Right hindlimb (tissue), 1 donor: ENCODE data around the gene SLC6A11.

Experiments
- DNase-seq: peaks from one replicate; pipeline ENCODE4 v3.0.0-alpha.2; 2018

SLC6A11 gene

DNA sequence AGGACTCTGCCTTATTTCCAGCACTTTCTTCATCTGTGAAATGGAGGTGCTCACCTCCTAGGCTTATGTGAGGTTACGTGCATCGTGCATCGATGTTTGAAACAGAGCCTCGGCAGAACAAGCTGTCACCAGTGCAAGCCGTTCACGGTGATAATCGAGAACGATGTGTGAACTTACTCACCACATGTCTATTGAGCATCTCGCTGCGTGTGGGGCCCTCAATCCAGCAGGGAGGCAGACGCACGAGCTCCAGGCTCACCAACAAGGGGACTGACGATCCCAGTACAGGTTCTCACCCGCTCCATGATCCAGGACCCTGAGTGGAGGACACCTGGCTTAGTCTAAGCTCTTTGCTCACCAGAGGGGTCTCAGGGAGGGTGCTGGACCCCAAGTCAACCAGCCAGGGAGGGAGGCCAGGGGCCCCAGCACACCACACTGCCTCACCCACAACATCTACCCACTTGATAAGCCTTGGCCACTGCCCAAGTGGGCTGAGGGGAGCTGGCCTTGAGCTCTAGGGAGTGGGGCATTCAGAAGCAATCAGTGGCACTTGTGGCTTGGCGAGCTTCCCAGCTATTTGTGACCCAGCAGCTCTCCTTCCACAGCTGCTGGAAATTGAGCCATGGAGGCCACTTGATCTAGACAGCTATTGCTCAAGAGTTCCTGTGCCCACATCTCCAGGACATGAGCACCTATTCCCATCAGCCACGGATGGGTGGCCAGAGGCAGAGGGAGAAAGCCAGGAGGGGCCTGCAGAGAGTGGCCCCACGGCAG, 142.1 kb downstream of the SLC6A11 start:
- peak; percentile 53 for DNase-seq

- DNase-seq: no peak
Measured at GRCh38 chr3:10960255-10960654, 144.2 kb downstream of the SLC6A11 start.

GRCh38 chr3:10961921-10962320, 145.9 kb downstream of the SLC6A11 start:
- DNase-seq: no peak

GRCh38 chr3:10962481-10963036, 146.5 kb downstream of the SLC6A11 start:
- DNase-seq: no peak

- DNase-seq: peak; percentile 30
Measured at GRCh38 chr3:10964537-10965167, 148.6 kb downstream of the SLC6A11 start.

- DNase-seq: peak; percentile 77
Measured at GRCh38 chr3:10968401-10968800, 152.4 kb downstream of the SLC6A11 start.

DNA sequence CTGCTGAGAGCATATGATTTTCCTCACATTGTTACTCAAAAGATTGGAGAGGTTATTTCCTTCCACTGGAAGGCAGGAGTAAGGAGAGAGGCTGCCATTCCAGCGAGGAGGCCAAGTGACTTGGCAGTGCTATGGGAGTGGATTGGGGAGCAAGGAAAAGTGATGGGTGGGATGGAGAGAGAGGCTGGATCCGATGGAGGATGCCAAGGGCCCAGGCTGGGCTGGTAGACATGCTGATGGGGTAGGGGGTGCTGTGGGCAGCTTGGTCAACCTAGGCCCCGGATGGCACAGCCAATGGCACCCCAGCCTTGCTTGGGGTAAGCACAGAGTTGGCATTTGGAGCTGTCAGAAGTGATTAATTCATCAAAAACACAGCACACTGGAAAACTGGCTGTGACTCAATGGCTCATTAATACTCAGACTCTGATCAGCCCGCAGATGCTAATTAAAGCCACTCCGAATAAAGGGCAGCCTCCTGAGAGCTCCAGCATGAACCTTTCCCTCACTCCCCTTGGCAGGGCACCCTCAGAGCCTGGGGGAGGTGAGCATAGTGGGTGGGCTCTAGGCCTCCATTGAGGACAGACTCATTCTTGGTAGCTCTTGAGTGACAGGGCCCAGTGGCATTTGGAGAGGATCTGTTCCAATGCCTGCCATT, 154.4 kb downstream of the SLC6A11 start:
- no peak for DNase-seq

- no peak for DNase-seq
Measured at GRCh38 chr3:10972072-10972782, 156.2 kb downstream of the SLC6A11 start.

DNA sequence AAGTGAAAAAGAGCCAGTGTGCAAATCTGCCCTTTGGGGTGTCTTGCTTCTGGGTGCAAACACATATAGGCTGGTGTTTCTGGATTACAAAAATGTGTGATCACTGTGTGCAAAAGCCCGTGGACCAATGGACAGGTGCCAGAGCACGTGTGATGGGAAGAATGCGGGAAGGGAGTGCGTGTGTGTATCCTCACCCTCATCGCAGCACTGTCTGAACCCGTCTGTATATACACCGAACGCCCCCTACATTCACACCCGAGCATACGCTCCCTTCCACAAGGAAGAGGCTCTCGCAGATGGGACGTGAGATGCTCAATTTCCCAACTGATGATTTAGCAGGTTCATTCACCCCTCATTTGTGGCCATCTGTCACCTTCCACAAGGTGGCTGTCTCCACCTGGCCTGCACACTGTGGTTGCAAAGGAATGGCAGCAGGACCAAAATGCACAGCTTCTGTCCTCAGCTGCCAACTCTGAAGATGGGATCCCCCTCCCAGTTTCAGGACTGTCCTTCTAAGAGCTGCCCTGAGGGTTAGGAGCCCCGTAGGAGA, 157.1 kb downstream of the SLC6A11 start:
- no peak for DNase-seq

DNA sequence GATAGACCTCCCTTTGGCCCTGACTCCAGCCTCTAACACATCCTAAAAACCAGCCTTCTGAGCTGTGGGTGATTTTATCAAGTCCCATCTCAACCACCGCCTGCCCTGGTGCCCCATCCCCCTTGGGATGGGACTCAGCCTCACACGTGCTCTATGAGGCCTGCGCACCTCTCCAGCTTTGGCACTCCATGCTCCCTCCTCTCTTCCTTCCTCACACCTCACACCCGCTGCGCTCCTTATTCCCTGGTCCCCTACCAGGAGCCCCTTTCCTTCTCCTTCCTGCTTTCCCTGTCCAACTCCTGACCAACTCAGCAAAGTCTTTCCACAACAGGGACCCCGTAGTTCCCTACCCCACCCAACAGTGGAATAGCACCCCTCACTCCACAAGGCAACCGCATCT, 158.1 kb downstream of the SLC6A11 start:
- DNase-seq: no peak

DNA sequence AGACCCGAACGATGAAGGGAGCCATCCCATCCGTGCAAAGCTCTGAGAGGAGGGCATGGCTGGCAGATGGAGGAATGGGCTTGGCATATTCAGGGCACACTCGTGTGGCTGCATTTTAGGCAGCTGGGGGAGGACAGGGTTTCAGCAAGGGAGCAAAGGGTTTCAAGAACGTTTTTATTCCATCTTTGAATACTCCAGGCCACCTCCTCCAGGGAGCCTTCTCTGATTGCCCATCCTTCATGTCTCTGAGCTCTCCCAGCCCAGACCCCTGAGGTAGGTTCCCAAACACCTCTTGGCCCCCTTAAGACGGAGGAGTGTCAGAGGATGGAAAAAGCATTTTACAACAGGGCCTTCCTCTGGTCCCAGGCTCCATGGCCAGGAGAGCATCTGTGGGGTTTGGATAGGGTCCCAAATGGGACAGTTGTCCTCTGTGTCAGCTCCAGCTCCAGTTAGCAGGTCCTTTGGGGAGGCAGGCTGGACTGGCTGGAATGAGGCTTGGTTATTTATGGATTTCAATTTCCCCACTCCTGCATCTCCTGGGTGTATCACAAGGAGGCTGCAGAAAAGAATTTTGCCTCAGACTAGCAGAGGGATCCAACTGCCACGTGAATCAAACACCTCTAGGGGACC, 158.8 kb downstream of the SLC6A11 start:
- no peak for DNase-seq

DNA sequence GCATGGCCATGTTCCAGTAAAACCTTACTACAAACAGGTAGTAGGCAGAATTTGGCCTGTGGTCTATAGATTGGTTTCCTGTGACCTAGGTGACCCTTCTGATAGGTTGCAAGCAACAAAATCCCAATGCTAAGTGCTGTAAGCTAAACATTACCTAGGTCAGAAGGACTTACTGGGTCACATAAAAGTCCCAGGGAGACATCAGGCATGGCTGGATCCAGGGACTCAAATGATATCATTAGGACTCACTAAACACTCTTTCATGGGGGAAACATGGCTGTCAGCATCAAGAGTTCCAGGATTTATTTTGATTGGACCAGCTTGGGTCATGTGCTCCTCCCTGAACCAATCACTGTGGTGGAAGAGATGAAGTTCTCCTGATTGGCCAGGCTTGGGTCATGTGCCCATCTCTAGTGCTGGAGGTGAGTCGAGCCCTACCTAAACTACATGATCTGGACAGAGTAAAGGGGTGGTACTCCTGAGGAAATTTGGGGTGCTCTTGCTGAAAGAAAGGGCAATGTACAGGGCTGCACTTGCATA, 159.7 kb downstream of the SLC6A11 start:
- no peak for DNase-seq

GRCh38 chr3:10976770-10977169, 160.7 kb downstream of the SLC6A11 start:
- no peak for DNase-seq

- DNase-seq: no peak
Measured at GRCh38 chr3:10977892-10978510, 162.0 kb downstream of the SLC6A11 start.

DNA sequence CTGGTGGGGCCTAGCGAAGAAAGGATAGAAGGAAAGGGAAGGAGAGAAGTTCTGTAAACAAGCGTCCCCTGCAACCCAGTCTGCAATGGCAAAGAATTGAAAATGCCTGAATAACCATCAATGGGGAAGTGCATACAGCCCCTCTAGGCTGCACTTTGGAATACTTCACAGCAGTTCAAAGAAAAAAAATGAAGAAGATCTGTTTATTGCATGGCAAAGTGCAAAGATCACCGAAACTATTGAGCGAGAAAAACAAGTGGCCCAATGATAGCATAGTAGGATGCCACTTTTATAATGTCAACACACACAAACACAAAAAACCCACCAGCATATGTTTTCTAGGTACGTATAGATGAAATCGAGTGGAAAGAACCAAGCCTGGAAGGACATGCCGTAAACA, 162.9 kb downstream of the SLC6A11 start:
- no peak for DNase-seq

DNA sequence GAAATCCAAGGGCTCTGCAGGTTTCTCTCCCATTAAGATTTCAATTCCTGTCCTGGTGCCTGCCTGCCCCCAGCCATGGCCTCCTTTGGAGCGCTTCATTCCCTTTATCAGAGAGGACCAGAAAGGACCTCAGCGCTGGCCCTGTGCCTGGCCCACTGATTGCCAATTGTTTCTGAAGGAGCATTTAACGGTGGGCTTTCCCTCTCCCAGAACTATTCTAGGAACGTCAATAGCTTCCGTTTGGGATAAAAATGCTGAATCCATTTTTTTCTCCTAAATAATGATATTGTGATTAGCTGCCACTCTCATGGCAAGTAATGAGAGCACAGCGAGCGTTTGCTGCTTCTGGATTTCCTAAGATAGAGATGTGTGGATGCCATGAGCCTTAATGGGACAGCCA, 164.3 kb downstream of the SLC6A11 start:
- DNase-seq: no peak

DNA sequence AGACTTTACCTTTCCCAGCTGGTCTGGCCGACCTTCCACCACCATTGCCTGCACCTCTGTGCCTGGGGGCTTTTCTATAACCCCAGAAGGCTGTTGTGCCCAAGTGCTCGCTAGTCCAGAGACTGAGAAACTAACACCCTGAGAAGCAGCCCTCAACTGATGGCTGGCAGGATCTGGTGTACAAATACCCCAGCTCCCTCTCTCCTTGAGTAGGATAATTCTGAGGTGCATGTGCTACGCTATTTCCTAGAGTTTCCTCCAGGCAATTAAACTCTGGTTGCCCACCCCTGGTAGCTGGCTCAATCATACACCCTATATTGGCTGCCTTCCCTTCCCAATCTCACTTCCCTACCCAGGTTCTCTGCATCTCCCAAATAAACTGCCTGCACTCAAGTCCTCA, 165.0 kb downstream of the SLC6A11 start:
- no peak for DNase-seq

DNA sequence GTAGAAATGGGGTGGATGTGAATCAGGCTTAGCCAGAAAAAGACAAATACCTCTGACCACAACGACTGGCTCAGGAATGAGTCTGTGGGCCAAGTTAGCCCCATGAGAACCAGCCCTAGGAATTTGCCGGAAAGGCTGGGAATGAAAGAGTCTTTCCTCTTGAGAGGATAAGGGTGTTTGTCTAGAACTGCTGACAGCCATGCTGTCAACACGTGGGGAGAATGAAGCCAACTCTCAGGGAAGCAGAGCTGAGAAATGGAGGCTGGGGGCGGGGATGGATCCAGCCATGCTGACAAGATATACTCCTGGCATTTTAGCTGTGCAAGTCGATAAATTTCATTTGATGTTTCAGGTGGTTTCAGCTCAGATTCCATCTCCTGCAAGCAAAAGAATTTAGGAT, 165.9 kb downstream of the SLC6A11 start:
- DNase-seq: no peak

- DNase-seq: no peak
Measured at GRCh38 chr3:10982782-10983181, 166.8 kb downstream of the SLC6A11 start.

DNA sequence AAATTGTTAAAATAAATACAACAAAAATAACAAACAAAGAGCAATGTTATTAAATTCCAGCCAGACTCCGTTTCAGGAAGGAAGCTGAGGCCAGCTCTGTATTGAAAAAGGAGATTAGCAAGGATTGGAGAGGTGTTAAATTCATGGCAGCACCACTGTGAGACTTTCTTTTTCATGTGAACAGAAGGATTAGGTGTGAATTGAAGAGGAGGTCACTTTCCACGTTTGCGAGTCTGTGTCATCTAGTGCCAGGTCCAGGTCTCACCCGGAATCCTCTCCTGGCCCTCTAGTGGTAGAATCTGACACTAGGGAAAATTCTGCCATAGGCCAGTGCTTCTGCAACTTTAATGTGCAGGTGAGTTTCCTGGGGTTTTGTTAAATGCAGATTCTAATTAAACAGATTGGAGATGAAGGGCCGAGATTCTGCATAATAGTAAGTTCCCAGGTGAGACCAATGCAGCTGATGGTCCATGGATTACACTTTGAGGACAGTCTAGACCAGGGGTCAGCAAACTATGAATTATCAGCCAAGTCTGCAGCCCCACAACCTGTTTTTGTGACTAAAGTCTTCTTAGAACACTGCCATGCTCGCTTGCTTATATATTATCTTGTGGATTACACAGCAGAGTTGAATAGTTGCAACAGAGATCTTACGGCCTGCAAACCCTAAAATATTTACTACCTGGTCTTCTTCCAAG, 167.3 kb downstream of the SLC6A11 start:
- no peak for DNase-seq

DNA sequence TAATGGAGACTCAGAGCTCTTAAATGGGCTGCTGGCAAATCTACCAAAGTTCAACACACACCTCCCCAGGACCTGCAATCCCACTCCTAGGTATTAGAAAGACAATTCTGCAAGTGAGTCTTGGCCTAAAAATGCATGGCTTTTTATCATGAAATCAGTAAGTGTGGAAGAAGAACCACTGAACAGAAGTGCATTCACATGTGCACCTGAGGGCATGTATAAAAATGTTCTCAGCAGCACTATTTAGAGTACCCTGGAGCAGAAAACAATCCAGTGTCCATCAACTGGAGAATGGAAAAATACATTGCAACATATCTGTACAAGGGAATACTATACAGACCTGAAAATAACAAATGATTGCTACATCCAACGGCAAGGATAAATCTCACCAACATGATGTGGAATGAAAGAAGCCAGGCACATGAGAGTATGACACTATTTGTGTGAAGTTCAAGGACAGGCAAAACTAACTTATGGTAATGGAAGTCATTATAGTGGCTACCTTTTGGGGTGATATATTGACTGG, 168.4 kb downstream of the SLC6A11 start:
- DNase-seq: no peak
